NCI-H526 (cell line): Measurements from ENCODE around the gene LACRT.
"Not testable (repeated sequence)": the region's sequence is repeated elsewhere in the genome, so short reads cannot be mapped to it uniquely, and the experiment has no call there.

ENCODE experiments used
- DNase-seq, 2 experiments: peaks; one replicate each; lab custom pipeline; 2025; lab: John Stamatoyannopoulos, UW

The LACRT gene

GRCh38 chr12:54634795-54635194, at the start of gene LACRT:
Gene LACRT, minus strand, starts transcription at chr12:54634895. Its CDS starts 54 bp downstream, at chr12:54634841.
- no peak for DNase-seq

GRCh38 chr12:54683398-54683797, 48.7 kb upstream of the LACRT start:
- DNase-seq = no peak

- no peak for DNase-seq
Observed at GRCh38 chr12:54682674-54683073, 48.0 kb upstream of the LACRT start.

GRCh38 chr12:54680374-54680773, 45.7 kb upstream of the LACRT start:
- DNase-seq = peak in 1 of 2 experiments; percentile 15

- DNase-seq = no peak
Observed at GRCh38 chr12:54678131-54678530, 43.4 kb upstream of the LACRT start.

- no peak for DNase-seq
Observed at GRCh38 chr12:54667945-54668344, 33.2 kb upstream of the LACRT start.

GRCh38 chr12:54666008-54666407, 31.3 kb upstream of the LACRT start:
- DNase-seq = no peak

- DNase-seq = not testable (repeated sequence)
Observed at GRCh38 chr12:54665022-54665635, 30.4 kb upstream of the LACRT start.

GRCh38 chr12:54663603-54664002, 28.9 kb upstream of the LACRT start:
- DNase-seq = no peak

GRCh38 chr12:54662026-54662425, 27.3 kb upstream of the LACRT start:
- DNase-seq = no peak

GRCh38 chr12:54661048-54661447, 26.4 kb upstream of the LACRT start:
- DNase-seq = no peak

- no peak for DNase-seq
Observed at GRCh38 chr12:54660320-54660962, 25.7 kb upstream of the LACRT start.

GRCh38 chr12:54658306-54659264, 23.9 kb upstream of the LACRT start:
- DNase-seq = peak; percentile 21 to 66

- peak; percentile 3 for DNase-seq
Observed at GRCh38 chr12:54657105-54657607, 22.5 kb upstream of the LACRT start.

GRCh38 chr12:54654926-54655325, 20.2 kb upstream of the LACRT start:
- DNase-seq = no peak

GRCh38 chr12:54653025-54653424, 18.3 kb upstream of the LACRT start:
- DNase-seq = no peak

GRCh38 chr12:54650889-54651288, 16.2 kb upstream of the LACRT start:
- no peak for DNase-seq

GRCh38 chr12:54650409-54650808, 15.7 kb upstream of the LACRT start:
- no peak for DNase-seq

- no peak for DNase-seq
Observed at GRCh38 chr12:54649825-54650224, 15.1 kb upstream of the LACRT start.

- DNase-seq = no peak
Observed at GRCh38 chr12:54648265-54648664, 13.6 kb upstream of the LACRT start, which contains the start of gene DCD. Gene DCD, minus strand, starts transcription at chr12:54648365. Its CDS starts 62 bp downstream, at chr12:54648303.

GRCh38 chr12:54641554-54641953, 6.9 kb upstream of the LACRT start:
- DNase-seq = no peak

- no peak for DNase-seq
Observed at GRCh38 chr12:54641089-54641488, 6.4 kb upstream of the LACRT start.
